HG02852 (cell line): ENCODE measurements around the gene BUD13.

Experiments
- ATAC-seq: cut with Tn5 transposase; IDR thresholded peaks from one replicate; pipeline ENCODE4 v1.9.1; 2021; ENCODE audit warnings: mild to moderate bottlenecking, moderate library complexity; ENCODE audit not compliant: unreplicated experiment

The BUD13 gene

DNA sequence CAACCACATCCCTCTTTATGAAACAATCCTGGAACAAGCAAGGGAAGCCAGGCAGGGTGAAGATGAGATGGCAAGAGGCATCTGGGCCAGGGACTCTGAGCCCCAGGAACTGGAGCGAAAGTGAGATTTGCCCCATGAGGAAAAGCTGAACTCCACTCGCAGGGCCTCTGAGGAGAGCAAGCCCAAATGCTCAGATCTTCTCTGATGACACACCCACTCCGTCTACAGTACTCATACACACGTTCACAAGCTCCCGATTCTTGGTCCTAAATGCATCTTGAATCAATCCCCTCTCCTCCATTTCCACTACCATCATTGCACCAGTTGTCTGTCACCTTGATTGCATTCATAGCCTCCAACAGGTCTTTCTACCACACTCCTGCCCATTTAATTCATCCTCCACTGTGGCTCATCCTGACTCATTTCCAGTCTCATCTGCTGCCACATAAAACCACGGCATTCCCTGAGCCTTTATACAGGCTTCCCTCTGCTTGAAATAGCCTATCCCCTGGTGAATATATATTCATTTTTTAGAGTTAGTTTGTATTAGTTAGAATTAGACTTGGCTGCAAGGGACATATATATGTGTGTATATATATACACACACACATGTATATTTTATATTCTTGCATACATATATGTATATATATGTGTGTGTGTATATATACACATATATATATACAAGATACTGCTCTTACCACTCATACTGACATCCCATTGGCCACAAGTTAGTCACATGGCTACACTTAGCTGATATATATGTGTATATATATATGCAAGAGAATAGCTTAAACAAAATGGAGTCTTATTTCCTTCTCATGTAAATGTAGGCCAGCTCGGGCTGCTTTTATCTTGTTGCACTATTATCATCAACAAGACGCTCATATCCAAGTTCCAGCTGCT is 20.3 kb upstream of the BUD13 start:
- ATAC-seq = no peak

DNA sequence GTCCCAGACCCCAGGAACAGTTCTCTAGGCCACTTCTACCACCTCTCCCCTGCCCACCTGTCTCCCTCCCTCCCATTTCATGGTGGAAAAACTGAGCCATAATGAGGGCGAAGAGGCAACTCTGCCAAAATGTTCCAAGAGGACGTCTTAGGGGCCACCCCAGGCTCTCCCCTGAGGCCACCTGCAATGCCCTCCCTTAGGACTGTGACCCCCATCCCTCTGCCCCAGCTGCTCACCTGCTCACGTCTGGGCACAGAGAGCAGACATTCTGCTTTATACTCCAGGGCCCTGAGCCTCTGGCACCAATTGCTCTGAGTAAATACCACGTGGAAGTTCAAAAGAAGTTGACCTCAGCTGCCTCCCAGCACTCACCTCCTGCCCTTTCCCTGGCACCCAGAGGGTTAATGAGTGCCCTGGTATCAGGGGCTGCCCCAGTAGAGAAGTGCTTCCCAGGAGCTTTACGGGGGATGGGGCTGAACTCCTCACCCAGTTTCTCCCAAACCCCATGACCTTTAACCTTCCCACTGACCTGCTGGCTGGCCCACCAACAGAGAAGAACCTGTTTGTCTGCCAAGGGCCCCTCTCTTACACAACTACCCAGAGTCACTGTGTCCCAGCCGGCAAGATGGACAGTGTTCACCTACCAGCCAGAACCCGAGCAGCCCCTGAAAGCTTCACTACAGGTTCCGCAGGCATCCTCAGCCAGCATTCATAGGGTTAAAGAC is 19.5 kb upstream of the BUD13 start:
- ATAC-seq = no peak

DNA sequence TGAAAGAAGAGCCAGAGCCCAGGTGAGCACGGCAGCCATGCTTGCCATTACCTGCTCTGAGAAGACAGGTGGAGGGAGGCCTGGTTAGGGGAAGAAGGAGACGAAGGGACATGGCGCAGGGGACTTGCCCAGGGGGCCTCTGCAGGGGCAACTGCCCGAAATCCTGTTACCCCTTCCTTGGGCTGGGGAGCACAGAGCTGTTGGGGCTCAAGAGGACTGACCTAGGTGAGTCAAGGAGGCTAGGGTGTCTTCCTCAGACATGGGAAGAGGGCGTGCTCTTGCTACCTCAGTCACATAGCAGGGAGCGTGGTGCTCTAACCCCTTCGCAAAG is 19.0 kb upstream of the BUD13 start, which contains the start of gene APOA5:
TSS of gene APOA5 (minus strand) at position 67 of the 331 bp plus-strand sequence. CDS start at position 48, 19 bp downstream.
- ATAC-seq = no peak

DNA sequence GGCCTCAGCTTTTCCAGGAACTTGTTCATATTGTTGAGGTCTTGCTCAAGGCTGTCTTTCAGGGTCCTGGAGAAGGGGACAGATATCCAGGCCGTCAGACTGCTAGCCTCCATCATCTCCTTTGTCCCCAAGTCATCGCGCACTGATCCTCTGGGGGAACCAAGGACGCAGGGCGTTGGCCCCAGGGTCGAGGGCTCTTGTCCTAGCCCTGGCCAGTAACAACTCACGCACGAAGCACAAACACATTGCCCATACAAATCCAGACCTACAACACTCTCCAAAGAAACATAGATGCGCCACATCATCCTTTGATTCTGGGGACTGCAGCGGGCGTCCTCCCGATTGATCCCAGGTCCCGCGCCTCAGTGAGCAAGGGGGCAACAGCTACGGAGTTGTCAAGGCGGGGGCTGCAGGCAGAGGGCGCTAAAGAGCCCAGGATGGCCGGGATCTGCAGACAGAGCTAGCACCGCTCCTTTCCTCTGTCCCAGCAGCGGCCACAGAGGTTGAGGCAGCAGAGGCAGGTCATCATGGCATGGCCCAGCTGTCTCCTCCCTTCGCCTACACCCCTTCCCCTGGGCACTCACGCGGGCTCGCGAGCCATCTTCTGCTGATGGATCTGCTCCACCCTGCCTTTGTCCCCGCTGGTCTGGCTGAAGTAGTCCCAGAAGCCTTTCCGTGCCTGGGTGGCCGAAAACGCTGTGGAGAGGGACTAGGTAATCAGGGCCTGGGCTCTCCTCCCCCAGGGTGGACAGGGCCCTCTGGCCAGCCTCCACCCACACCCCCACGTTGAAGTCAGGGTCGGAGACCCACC is 18.4 kb upstream of the BUD13 start:
- ATAC-seq = no peak

DNA sequence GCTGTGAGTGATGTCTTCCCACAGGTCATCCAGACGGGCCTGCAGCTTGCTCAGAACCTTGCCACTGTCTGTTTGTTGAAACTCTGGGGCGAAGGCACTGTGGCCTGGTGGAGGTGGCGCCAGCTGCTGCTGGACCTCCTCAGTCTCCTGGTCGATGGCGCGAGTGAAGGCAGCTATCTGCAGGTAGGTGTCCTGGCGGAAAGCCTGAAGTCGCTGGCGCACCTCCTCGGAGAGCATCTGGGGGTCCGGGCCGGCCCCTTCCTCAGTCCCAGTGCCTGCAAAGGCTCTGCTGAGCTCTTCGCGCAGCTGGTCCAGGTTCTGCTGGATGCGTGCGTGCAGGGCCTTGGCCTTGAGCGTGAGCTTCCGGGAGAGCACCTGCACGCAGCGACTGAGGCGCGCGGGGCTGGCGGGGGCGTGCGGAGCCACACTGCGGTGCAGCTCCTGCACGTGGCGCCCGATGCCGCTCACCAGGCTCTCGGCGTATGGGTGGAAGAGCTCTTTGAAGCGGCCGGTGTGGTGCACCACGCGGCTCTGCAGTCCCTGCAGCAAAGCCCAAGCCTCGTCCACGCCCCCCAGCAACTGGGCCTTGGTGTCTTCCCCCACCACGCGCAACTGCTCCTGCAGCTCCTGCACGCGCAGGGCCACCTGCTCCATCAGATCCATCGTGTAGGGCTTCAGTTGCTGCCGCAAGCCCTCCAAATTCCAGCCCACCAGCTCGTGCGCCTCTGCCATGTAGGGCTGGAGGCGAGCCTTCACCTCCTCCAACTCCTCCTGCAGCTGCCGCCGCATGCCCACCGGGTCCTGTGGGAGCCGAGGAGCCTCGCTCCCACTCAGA is 17.6 kb upstream of the BUD13 start:
- no peak for ATAC-seq

DNA sequence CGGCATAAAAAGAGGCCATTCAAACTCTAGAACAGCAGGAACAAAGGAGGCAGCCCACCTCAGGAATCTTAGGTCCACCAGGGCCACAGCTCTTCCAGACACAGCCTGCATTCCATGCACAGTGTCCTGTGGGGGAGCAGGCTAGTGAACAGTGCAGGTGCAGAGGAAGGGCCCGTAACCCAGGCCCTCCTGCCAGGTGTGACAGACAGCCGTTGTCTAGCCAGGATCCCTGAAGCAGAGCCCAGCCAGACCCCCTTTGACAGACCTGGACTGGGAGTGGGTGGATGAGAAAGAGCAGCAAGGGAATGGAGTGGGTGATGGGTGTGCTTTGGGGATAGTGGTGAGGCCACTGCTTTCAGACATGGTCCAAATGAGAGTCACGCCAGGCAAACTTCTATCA is 16.2 kb upstream of the BUD13 start:
- no peak for ATAC-seq

DNA sequence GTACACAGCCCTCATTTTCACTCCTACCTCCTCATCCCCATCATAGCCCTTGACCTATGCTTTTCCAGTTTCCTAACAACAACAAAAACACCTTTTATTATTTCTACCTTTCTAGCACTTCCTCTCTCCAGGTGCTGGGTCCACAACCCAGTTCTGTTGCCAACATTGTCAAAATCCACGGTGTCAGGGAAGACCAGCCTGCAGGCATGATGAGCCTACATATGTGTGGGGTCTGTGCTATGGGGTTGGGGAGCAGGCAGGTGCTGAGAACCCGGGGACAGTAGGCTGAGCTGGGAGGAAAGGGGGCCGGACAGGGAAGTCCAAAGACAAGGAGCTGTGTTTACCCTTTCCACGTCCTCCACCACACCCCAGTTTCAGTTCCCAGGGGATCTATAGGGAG is 15.7 kb upstream of the BUD13 start:
- no peak for ATAC-seq

DNA sequence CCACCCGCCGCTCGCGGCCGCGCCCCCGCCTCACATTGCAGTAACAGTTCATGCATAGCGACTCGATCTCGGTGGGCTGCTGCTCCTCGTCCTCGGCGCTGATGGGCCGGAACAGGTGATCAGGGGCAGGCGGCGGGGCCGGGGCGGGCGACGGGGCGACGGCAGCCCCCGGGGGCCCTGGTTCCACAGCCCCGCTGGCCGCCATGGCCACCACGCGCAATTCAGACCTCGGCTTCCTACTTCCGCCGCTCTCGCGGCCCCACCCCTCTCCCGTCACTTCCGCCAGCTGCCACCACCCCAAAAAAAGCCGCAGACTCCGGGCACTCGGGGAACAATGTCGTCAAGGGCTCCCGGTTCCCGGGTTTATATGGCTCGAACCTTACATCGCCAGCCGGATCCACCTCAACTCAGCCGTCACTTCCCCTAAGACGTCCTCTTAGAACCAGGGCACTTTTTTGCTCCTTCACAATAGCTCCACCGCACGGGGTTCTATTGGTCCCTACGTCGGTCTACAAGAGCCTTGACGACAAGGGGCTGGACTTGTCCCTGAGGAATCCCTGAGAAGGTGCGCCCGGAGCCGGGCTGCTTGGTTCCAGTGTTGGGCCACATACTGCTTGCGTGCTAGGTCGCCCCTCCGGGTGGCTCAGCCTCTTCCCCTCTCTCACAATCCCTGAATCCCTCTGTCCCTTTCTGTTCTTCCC is 15.1 kb upstream of the BUD13 start, which contains the start of gene ZPR1:
TSS of gene ZPR1 (minus strand) at position 238 of the 701 bp plus-strand sequence. CDS start at position 205, 33 bp downstream.
- ATAC-seq = peak; percentile 88

DNA sequence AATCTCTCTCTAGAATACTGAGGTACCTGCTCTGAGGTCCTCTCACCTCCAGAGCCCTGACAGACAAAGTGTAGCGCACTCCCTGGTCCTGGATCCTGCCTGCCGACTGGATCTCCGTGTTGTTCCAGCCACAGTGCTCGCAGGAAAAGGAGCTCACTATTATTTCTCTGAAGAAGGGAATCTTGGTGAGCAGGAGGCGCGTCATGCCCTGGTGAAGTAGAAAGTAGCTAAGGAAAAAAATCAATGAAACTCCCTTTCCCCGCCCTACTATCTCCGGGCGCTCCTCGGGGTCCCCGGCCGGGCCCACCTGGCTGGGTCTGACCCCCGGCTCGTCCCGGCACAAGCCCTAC is 14.6 kb upstream of the BUD13 start:
- peak; percentile 10 for ATAC-seq

DNA sequence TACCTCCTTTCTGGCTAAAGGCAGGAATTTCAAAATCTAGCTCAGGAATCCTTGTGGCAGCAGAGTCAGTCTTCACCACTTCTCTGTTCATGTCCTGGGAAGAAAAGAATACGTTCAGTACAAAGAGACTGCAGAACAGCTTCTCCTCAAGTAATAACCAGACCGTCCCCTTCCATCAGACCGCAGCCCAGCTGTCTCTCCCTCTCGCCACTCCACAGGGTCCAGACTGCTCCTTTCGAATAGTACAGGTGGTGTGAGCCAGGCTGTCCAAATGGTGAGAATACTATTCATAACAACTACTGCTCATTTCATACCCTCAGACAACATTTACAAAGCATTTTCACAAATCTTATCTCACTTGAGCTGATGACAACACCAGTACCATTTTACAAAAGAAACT is 14.2 kb upstream of the BUD13 start:
- no peak for ATAC-seq

DNA sequence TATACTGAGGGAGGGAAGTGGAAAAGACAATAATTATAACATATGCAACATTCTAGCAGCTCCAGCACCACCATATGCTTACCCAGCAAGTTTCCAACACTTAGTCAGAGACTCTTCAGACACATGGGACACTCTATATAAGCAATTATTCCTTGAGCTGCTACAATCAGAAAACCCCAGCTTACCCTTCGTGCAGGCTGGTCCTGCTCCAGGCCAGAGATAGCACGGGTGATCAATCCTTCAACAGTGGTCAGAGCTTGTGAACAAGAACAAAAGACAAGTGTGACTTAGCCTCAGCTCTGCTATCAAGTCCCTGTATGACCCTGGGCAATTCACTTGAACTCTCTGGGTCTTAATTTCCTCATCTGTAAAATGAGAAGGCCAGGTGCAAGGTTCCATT is 13.5 kb upstream of the BUD13 start:
- ATAC-seq = no peak

DNA sequence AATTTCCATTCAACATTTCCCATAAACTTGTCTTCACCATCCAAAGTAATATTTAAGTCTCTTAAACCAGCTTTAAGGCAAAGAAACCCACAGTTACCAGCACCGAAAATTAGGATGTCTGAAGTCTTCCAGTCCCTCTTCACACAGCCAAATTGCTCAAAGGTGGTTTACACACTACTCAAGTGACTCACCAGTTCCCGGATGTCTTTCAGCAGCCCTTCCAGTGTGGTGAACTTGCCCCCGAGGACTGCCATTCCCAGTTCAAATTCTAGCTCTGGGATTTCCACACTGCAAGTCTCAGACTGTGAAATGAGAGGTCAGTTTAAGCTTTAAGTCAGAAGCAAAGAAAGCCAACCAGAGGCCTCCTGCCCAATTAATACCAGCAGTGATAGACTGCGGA is 9.9 kb upstream of the BUD13 start:
- ATAC-seq = no peak

DNA sequence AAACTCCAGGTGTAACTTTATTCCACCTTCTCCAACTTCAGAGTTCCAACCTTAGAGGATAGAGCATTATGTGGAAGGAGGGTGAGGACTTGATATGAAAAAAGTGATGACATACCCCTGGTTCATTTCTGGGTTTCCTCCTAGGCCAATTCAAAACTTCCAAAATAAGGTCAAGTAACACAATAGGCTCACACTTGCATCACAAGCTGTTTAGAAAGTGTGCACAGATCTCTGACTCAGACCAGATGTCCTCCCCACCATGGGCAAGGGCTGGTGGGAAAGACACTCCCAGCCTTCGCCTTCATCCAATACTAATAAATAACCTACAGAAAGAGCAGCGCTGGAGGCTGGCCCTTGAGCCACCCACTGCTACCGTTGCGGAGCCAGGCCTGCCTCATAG is 5.8 kb upstream of the BUD13 start:
- ATAC-seq = no peak

DNA sequence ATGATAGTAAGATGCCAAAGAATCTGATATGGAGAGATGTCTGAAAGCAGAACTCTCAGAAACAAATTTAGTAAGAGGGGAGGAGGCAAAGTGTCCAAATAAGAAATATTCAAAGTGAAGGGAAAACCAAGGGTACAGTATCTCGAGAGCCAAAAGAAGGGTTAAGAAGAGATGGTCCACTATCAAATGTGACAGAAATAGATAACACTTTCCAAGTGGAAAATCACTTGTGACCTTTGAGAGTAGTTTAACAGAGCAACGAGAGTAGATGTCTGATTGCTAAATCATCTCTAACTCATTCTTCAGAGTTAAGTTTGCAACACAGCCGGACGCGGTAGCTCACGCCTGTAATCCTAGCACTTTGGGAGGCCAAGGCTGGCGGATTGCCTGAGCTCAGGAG is 4.3 kb upstream of the BUD13 start:
- no peak for ATAC-seq

DNA sequence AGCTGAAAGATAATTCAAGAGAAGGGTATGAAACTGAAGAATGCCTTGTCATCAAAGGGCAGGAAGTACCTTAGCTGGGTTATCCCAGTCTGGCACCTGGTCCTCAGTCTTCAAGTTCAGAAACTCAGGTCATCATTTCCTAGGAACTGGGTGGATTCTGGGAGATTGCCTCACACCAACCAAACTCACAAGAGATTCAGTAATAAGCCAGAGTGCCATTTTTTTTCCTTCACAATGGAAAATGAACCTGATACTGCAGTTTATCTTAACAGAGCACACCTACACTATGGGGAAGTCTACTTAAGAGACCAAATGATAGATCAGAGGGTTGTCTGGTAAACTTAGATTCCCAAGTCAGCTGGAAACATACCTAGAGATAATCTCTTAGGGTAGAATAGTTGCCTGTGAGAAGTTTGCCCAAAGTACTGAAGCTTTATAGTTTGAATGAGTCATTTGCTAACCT is 3.8 kb upstream of the BUD13 start:
- no peak for ATAC-seq

DNA sequence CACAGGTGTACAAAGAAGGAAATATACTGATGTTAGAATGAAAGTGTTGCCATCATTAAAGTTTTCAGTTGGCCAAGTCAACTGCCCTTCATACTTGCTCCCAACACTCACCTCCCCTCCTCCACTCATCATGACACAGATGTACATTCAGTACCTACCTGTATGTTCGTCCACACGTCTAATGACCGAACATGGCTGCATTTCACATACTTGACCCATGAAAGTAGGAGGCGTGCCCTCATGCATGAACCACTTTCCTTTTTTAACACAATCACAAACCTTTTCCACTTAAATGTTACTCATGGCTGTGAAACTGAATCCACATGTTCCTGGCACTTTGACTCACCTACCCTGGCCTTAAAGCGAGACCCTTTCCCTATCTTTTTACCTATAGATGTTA is 3.2 kb upstream of the BUD13 start:
- ATAC-seq = no peak

DNA sequence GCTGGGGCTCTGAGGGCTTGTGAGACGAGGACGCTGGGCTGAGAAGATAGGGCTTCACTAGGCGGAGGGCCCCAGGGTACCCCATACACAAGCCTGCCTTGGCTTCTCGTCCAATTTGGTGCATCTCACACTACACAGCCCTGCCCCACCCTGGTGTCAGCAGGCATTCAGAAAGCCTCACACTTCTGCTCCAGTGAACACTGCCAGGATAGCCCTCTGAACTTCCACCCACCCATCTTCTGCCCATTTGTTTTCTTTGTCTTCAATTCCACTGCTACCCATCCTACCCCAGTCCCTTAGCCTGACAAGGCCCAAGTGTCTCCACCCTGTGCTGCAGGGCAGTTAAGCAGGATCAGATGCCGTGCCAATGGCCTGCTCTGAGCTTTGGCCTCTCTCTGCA is 1.9 kb upstream of the BUD13 start:
- no peak for ATAC-seq

DNA sequence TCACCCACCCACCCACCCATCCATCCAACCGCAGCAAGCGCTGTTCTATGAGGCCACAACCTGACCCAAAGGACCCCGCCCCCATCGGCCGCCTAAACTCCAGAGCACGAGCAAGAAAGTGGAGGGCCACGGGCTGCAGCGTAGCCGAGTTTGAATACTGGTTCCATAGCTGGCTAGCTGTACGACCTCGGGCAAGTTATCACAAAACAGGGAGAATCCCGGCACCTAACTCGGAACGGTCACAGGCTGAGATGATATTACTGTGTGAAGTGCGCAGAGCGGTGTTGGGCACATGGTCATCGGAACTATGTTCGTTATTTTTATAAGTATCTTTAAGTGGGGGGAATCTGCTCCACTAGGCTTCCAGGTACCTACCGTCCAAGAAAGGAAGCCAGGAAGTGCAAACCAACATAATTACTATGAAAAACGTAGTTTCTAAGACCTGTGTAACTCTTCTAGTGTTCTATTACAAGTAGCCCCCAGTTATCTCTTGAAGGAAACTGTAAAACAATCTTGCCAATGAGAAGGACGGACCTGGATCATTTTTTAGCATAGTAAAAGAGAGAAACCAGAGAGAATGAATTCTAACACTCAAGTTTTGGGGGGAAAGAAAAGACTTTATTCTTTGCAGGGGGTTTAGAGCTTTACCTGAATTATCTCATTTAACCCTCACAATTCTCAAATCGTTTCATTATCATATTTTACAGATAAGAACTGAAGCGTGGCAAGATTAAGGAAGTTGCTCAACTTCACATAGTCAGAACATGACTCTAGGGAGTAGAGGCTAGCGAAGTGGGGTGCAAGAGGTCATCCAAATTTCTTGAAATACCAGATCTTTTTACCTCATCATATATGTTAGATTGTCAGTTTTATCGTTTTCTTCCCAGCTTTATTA is 663 bp upstream of the BUD13 start:
- peak; percentile 47 for ATAC-seq

DNA sequence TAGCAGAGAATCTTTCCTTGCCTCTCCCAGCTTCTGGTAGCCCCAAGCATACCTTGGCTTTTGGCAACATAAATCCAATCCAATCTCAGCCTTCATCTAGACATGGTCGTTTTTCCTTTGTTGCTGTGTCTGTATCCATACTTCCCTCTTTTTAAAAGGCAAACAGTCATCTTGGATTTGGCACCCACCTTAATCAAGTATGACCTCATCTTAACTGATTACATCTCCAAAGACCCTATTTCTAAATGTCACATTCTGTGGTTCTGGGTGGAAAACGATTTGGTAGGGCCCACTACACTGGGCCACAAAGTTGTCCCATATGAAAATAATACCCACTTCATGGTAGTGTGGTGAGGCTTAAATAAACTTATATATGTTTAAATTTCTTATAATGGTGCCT is 852 bp downstream of the BUD13 start:
- no peak for ATAC-seq
